Mononuclear cell (primary cell): ENCODE results near the gene WDR53. TPM values are rescaled to one million over a fixed set of nuclear protein-coding genes. Genes with fewer than 3 reads are reported as not detected.
"Not testable (repeated sequence)": the region's sequence is repeated elsewhere in the genome, so short reads cannot be mapped to it uniquely, and the experiment has no call there.

Experiments used
- H3K27me3 ChIP-seq: 2 replicates; pipeline ENCODE4 v1.6.0; 2011; ENCODE audit warnings: low read length, control low read depth; ENCODE audit not compliant: insufficient read depth
- H3K4me1 ChIP-seq: 2 replicates; pipeline ENCODE4 v1.5.1; 2011; ENCODE audit warnings: mild to moderate bottlenecking, low read length, control low read depth; ENCODE audit not compliant: insufficient read depth
- H3K4me3 ChIP-seq: 2 replicates; pipeline ENCODE4 v1.5.1; 2011; ENCODE audit warnings: mild to moderate bottlenecking, low read length, moderate library complexity
- H3K9me3 ChIP-seq: 2 replicates; pipeline ENCODE4 v1.5.1; 2011; ENCODE audit warnings: low read depth, mild to moderate bottlenecking, control low read depth, low read length
- total RNA-seq: library from RNA; depleted of rRNA; stranded (reverse); fragments of >200 nt; gene quantifications from one replicate; pipeline ENCODE4 v1.2.3, GENCODE V29; 2012

Gene WDR53
- total RNA-seq, 1 donor = 7.0 TPM

DNA sequence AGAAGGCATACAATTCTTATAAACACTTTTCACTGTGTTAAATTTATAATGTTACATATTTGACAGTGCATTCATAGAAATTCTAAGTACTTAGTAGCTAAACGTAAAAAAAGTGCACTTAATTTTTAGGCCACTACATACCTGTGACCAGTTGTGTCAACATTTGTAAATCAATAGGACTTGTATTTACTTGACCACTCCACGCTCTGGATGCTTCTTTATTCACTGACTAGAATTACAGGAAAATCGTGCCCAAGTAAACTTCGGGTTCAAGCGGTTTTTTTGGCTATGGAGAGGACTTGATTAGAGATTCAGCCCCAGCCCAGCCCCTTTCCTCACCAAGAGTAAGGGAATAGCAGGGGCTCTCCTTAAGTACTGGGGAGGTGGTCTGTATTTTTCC lies 21.8 kb downstream of the WDR53 start:
- H3K9me3 ChIP-seq = no peaks in the 10 kb centered on the region
- H3K27me3 ChIP-seq = no peaks in the 10 kb centered on the region
- H3K4me3 ChIP-seq = no peak overlapping the region
- no peaks in the 10 kb centered on the region for H3K4me1 ChIP-seq

DNA sequence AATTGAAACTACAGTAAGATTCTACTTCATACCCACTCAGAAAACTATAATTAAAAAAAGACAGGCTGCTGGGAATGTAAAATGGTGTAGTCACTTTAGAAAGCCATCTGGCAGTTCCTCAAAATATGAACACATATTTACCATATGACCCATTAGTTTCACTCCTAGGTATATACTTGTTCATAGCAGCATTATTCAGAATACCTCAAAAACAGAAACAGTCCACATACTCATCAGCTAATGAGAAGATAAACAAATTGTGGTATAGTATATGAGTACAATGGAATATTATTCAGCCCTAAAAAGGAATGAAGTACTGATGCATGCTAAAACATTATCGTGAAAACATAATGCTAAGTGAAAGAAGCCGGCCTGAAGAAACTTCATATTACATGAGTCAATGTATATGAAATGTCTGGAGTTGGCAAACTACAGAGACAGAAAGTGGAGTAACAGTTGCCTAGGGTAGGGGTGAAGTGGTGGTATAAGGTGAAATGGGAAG lies 23.8 kb downstream of the WDR53 start:
- no peaks in the 10 kb centered on the region for H3K9me3 ChIP-seq
- H3K4me1 ChIP-seq = no peaks in the 10 kb centered on the region
- no peak overlapping the region for H3K4me3 ChIP-seq
- H3K27me3 ChIP-seq = no peaks in the 10 kb centered on the region

- Histone ChIP-seq H3K27me3 (no peaks in the 10 kb centered on the region), H3K9me3 (no peaks in the 10 kb centered on the region), H3K4me3 (no peak overlapping the region), H3K4me1 (no peaks in the 10 kb centered on the region)
These were observed 26.5 kb downstream of the WDR53 start for GRCh38 chr3:196541684-196542445.

DNA sequence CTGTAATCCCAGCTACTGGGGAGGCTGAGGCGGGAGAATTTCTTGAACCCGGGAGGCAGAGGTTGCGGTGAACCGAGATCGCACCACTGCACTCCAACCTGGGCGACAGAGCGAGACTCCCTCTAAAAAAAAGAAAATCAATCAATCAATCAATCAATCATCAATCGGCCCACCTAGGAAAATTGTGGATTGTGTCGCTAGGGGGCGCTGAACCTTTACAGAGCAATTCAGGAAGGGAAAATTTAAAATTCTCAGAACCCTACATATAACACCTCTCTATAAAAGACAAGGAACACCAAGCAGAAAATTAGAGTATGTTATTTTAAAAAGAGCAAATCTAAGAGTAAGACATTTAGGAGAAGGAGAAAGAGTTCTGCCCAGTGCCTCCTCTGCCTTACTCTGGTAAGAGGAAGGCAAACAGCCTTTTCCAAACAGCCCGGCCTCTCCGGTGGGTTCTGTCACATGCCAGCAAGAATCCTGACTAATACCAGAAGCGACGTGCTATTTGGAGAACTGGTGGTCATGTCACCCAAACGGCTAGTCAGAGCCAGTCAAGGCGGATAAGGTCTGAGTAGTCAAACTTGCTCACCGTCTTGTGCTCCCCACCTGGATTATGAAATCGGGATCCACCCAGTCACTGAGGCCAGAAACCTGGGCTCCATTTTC lies 30.9 kb downstream of the WDR53 start:
- Histone ChIP-seq H3K9me3 (no peaks in the 10 kb centered on the region), H3K4me1 (no peaks in the 10 kb centered on the region), H3K4me3 (no peak overlapping the region), H3K27me3 (peaks cover 2% of the 10 kb centered on the region)

DNA sequence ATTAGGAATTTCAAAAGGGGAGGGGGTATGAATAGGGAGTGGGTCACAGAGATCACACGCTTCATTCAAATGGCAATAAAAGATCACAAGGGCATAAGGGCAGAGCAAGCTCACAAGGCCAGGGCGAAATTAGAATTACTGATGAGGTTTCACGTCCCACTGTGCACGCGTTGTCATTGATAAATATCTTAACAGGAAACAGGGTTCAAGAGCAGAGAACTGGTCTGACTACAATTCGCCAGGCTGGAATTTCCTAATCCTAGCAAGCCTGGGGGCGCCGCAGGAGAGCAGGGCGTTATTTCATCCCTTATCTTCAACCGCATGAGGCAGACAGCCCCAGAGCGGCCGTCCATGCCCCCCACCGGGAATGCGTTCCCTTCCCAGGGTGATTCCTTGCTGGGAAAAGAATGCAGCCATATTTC lies 35.1 kb downstream of the WDR53 start:
- H3K4me3 ChIP-seq = no peak overlapping the region
- no peaks in the 10 kb centered on the region for H3K9me3 ChIP-seq
- H3K27me3 ChIP-seq = peaks cover 4% of the 10 kb centered on the region
- H3K4me1 ChIP-seq = peaks cover 9% of the 10 kb centered on the region

GRCh38 chr3:196531418-196531817 lies 36.9 kb downstream of the WDR53 start:
- H3K4me3 ChIP-seq = no peak overlapping the region
- peaks cover 9% of the 10 kb centered on the region for H3K4me1 ChIP-seq
- H3K9me3 ChIP-seq = no peaks in the 10 kb centered on the region
- peaks cover 4% of the 10 kb centered on the region for H3K27me3 ChIP-seq

DNA sequence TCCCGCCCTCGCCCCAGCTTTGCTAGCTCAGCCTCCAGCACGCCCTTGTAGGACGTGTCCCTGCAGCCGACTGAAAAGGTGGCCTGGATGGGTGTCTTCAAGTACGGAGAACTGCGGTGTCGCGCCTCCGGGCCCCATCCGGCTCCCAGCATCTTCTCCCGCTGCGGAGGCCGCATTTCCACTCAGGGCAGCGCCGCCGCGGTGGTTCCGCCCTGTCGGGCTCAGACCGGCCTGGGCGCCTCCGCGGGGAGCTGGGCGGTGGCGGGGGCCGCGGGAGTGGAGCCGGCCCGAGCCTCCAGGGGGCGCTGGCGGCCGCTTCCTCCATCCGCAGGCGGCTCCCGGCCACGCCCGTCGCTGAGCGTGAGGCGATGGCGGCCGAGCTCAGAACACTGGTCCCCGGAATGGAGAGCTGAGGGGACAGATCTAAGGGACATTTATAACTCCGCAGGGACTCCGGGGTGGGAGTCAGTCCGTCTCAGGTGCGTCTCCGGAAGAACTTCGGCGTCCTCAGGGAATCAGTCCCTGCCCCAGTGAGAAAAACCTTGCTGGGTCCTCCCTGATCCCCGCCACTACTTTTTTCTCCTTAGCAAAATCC lies 39.6 kb downstream of the WDR53 start:
- Histone ChIP-seq H3K4me1 (peaks cover 9% of the 10 kb centered on the region), H3K9me3 (no peaks in the 10 kb centered on the region), H3K4me3 (peak overlapping the region; percentile 43), H3K27me3 (peaks cover 4% of the 10 kb centered on the region)

DNA sequence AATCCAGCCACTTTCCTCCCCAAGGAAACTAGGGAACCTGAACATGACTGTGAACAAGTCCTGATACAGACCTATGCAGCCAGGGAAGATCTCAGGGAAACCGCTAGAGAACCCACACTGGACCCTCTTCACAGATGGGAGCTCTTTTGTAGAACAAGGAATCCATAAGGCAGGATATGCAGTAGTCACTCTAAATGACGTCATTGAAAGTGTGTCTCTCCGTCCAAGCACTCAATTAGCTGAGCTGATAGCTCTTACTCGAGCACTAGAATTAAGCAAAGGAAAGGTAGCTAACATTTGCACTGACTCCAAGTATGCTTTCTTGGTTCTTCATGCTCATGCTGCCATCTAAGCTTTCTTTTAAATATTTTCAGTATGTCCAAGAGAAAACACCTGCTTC lies 43.2 kb downstream of the WDR53 start:
- H3K4me1 ChIP-seq = peaks cover 9% of the 10 kb centered on the region
- no peak overlapping the region for H3K4me3 ChIP-seq

DNA sequence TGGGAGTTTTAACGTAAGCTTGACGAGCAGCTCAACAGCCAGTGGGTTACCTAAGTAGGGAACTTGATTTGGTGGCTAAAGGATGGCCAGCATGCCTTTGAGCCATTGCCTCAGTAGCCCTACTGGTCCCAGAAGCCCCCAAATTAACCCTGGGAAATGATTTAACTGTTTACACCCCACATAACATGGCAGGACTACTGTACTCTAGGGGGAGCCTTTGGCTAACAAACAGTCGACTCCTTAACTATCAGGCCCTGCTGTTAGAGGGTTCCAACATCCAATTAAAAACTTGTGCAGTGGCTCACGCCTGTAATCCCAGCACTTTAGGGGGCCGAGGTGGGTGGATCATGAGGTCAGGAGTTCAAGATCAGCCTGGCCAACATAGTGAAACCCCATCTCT lies 43.8 kb downstream of the WDR53 start:
- H3K27me3 ChIP-seq = no peaks in the 10 kb centered on the region
- H3K9me3 ChIP-seq = peaks cover 17% of the 10 kb centered on the region
- peaks cover 9% of the 10 kb centered on the region for H3K4me1 ChIP-seq
- no peak overlapping the region for H3K4me3 ChIP-seq

More for the DNA sequence above, 43.2 kb downstream of the WDR53 start:
- Histone ChIP-seq H3K9me3 (peaks cover 10% of the 10 kb centered on the region), H3K27me3 (no peaks in the 10 kb centered on the region)

- Histone ChIP-seq H3K4me1 (peaks cover 5% of the 10 kb centered on the region), H3K27me3 (no peaks in the 10 kb centered on the region), H3K9me3 (peaks cover 23% of the 10 kb centered on the region), H3K4me3 (no peak overlapping the region)
These were observed 44.5 kb downstream of the WDR53 start for GRCh38 chr3:196523841-196524240.

GRCh38 chr3:196521291-196521690 lies 47.1 kb downstream of the WDR53 start:
- not testable (repeated sequence) for H3K27me3 ChIP-seq, H3K4me1 ChIP-seq, H3K4me3 ChIP-seq
- H3K9me3 ChIP-seq = peaks cover 34% of the 10 kb centered on the region

DNA sequence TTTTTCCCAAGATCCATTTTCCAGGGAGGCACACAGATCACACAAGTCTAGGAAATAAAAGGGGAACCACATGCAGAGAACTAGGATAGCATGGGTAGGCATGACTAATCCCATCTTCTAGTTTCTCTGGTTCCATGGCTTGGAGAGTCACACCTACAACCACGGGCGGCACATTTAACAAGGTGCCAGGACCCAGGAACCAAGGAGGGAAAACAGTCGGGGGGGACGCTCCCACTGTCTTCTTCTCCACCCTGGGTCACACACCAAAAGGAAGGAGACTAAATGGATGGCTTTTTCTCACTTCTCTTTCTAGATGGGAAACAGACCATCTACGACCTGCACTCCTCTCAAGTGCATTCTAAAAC lies 48.7 kb downstream of the WDR53 start:
- peaks cover 34% of the 10 kb centered on the region for H3K9me3 ChIP-seq

DNA sequence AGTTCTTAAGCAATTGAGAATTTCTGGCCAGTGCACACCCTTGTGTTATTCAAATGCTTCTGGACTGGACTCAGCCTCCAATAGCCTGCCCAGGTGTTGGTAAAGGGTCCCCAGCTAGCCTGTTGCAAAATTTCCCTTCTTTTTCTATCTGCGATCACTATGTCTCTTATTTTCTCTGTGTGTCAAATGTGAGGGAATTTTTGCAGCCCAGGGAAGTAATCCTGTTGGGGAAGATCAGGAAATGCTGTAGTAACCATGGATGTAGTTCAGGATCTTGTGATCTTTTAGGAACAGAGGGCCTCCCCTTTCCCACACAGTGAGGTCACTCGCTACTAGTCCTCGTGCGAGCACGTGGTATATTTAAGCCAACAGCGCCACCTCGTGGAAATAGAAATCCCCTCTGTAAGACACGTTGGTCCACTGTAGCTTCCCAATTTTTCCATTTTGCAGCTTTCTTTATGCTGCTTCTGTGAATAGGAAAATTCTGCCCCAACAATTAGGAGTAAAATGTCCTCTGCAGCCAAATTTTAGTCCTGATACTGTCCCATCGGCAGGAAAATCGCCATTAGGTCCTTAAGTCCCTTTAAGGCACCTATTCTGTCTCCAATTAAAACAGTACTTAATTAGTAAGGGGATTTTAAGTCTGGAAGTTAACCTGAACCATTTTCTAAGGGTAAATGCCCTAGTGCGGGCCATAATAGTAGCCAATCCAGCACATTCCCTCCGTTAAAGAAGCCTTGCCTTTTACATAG lies 49.2 kb downstream of the WDR53 start:
- Histone ChIP-seq H3K4me3 (no peak overlapping the region), H3K9me3 (peaks cover 34% of the 10 kb centered on the region), H3K27me3 (peaks cover 2% of the 10 kb centered on the region), H3K4me1 (no peaks in the 10 kb centered on the region)

More for the DNA sequence above, 48.7 kb downstream of the WDR53 start:
- Histone ChIP-seq H3K4me1 (no peaks in the 10 kb centered on the region), H3K4me3 (no peak overlapping the region), H3K27me3 (peaks cover 2% of the 10 kb centered on the region)

GRCh38 chr3:196517919-196518318 lies 50.4 kb downstream of the WDR53 start:
- H3K4me3 ChIP-seq = no peak overlapping the region
- peaks cover 2% of the 10 kb centered on the region for H3K27me3 ChIP-seq
- peaks cover 34% of the 10 kb centered on the region for H3K9me3 ChIP-seq
- no peaks in the 10 kb centered on the region for H3K4me1 ChIP-seq
